Activated CD4-positive, alpha-beta T cell treated with anti-CD3 and anti-CD28 coated beads, Interleukin-2, amount 50 U/mL, for 16 hours (primary cell): ENCODE data around the gene MICALL2.

Source experiments
- DNase-seq: peaks from one replicate; pipeline ENCODE4 v3.0.0-alpha.2; 2020

Gene MICALL2

DNA sequence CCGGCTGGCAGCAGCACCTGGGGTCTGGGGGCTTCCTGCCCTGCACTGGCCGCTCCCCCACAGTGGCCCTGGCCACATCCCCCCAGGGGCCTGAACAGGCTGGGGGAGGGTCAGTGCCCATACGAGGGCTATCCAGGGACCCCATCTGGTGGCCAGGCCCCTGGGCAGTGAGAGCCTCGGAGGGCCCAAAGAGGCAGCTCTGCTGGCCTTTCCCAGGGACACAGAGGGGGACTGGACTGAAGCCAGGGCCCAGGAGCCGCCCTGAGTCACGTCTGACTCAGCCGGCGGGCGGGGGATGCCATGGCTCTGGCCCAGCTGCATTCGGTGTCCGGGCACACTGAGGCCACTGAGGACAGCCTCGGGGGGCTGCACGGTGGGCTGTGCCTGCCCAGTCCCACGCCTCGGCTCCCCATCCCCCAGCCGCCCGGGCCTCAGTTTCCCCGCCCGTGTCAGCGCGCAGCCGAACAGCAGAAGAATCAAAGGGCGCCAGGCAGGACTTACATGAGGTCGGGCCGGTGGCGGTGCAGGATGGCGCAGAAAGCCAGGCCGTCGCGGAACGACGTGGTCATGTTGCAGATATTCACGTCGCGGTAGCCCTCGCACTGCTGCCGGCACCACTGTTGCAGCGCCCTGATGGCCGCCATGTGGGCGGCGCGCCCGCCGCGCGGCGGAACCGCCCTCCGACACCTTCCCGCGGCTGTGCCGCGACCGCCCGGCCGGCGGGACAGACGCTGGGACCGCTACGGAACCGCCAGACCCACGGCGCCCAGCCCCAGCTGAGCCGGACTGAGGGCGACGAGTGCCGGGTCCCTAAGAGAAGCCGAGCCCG lies at the start of gene MICALL2:
MICALL2 (minus strand) TSS at position 788 of the 829 bp plus-strand sequence; CDS start at position 644, 144 bp downstream.
- no peak for DNase-seq

DNA sequence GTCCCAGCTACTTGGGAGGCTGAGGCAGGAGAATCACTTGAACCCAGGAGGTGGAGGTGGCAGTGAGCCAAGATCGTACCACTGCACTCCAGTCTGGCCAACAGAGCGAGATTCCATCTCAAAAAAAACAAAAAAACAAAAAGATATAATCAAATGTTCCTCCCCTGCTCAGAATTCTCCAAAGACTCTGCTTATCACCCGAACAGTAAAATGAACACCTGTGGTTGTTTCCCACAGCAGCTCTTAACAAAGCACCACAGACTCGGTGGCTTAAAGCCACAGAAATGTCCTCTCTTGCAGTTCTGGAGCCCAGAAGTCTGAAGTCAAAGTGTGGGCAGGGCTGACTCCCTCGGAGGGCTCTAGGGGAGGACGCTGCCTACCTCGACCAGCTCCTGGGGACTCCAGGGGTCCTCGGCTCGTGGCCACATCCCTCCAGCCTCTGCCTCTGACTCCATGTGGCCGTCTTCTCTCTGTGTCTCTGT lies 49.0 kb upstream of the MICALL2 start:
- no peak for DNase-seq

- DNase-seq: no peak
Measured at GRCh38 chr7:1505731-1506550, 46.7 kb upstream of the MICALL2 start.

DNA sequence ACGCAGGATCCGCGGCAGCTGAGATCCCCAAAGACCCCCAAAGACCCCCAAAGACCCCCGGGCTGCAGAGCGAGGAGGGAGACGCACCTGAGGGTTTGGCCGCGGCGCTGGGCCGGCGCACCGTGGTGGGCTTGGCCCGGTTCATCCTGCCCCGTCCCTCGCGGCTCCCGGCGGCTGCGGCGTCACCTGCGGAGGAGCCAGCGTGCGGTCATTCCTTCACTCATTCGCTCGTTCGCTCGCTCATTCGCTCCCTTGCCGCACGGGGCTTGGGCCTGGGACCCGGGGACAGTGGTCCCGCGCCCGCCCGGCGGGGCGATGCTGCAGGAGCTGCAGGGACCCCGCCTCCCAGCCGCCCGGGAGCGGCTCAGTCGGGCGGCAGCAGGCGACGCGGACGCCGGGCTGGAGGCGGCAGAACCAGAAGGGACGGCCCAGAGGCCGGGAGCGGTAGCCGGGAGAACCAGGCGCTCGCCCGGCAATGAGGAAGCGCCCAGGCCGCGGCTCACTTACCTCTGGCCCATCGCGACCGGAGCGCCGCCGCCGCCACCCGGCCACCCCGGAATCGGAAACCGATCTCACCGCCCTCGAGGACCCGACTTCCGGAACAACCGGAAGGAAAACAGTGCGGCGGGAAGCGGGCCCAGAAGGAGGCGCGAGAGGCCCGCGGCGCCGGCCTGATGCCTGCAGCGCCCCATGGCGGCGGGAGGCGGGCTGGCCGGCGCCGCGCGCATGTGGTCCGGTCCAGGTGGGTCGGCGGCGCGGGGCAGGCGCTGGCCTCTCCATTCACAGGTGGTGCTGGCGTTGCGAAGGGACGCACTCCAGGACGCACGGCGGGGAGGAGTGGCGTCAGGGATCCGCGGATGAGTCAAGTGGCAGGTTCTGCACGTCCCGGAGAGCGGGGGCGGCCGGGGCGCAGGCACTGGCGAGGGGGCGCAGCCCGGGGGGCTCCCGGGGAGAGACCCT lies 44.8 kb upstream of the MICALL2 start, which contains the start of gene INTS1:
INTS1 (minus strand) TSS at position 574 of the 960 bp plus-strand sequence; CDS start at position 145, 429 bp downstream.
- DNase-seq: peak; percentile 94

- no peak for DNase-seq
Measured at GRCh38 chr7:1503390-1503789, 44.1 kb upstream of the MICALL2 start.

GRCh38 chr7:1502845-1503244 lies 43.6 kb upstream of the MICALL2 start:
- DNase-seq: no peak

GRCh38 chr7:1501487-1502270 lies 42.4 kb upstream of the MICALL2 start:
- DNase-seq: no peak

DNA sequence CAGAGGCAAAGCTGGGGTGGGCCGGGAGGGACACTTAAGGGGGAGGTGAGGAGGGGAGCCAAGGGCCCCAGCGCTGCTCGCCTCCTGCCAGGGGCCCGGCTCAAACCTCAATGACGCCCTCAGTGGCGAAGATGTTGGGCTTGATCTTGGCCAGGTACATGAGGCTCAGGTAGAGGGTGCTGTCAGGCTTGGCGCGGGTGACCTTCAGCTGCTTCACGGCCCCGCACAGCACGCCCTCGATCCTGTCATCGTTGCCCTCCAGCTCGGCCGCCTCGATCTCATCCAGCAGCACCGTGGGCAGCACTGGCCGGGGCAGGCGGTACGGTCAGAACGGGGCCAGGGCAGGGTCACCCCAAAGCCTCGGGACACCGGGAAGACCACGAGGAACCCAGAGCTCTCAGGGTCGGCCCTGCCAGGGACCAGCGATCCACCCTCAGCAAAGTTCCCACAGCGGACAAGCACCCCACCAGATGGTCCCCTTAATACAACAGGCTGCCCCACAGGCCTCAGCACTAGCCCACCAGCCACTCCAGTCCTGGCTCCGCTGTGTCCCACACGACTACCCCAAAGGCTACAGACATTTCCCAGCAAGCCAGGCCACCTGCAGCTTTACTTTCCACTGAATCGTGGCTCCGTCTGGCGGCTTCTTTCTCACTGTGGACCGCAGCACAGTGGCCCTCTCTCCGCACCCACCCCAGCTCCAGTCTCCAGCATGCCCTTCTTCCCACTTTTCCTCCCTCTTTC lies 41.0 kb upstream of the MICALL2 start:
- DNase-seq: no peak

DNA sequence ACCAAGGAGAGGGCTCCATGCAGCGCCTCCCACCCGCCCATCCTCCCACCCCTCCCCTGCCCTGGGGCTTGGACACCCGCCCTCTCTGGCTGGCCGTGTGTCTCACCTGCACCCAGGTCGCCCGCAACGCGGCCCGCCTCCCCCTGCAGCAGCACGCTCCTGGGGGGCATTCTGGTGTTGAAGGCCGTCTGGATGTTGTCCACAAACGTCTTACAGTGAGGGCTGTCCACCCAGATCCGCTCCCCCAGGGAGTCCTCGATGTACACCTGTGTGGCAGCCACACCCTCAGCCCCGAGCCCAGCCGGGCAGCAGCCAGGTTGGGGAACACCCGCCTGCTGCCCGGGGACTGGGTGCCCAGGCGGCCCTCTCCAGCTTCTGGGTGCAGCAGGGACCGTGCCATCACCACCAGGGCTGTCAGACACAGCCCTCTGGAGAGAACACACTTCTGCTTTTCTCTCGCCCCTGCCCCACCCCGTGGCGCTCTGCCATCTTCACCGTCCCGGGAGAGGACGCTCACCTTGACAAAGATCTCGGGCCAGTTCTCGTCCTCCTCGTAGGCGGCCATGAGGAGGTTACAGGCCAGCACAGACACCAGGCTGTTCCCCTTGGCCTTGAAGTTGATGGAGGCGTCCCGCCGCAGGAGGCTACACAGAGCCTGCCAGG lies 40.2 kb upstream of the MICALL2 start:
- no peak for DNase-seq

DNA sequence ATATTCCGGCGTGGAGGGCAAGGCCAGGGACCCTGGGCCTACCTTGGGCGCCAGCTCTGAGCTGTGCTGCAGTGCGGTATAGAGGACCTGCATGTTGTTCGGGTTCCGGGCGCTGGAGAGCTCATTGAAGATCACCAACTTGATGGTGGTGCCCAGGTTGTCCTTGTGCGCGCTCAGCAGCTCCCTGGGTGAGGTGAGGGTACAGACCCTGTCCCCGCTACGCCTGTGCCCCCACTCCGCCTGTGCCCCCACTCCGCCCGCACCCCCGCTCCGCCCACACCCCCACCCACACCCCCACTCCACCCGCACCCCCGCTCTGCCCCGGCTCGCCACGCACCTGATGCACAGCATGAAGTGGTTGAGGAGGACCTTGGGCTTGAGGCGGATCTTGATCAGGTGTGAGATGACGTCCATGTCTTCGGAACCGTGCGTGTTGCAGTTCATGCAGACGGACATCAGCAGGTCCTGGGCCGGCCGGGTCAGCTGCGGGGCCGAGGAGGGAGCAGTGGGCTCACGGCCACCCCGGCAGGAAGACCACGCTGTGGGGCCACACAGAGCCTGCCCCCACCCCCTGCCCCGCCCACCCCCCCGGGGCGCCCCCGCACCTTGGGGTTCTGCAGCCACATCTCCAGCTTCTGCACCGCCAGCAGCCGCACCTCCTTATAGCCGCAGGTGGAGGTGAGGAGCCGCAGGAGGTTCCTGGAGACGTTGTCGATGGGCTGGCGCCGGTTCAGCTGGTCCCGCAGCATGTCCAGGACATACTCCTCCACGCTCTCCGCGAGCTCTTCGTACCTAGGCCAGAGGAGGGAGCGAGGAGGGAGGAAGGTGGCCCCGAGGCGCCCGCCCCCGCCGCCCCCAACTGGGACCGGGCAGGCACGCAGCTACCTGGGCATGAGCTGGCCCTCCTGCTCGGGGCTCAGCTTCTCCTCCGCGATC lies 39.4 kb upstream of the MICALL2 start:
- no peak for DNase-seq

DNA sequence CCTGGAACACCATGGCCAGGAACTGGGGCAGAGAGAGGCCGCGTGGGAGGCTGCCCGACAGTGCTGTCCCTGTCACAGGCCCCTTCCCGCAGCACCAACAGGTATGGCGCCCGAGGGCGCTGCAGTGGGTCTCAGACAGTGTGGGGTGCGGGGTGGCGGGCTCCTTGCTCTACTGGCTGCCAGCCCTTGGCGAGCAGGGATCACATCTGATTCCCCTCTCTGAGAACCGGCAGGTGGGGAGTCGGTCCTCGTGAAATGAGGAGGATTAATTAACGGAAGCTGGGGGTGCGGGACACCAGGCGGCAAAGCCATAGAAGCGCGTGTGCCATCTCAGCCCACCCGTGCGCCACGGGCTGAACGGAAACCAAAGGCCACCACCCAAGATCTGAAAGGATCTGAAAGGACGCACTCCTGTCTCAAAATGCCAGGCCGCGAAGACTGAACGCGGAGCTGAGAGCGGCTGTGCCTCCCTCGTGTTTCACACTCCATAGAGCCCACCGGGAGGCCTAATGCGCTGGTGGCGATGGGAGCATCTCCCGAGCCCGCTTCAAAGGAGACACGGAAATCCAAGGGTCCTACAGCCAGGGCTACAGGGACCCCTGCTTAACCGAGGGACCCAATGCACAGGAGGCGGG lies 38.1 kb upstream of the MICALL2 start:
- no peak for DNase-seq

GRCh38 chr7:1496531-1497292 lies 37.4 kb upstream of the MICALL2 start:
- DNase-seq: no peak

- no peak for DNase-seq
Measured at GRCh38 chr7:1495564-1496242, 36.4 kb upstream of the MICALL2 start.

- DNase-seq: no peak
Measured at GRCh38 chr7:1494866-1495563, 35.7 kb upstream of the MICALL2 start.

DNA sequence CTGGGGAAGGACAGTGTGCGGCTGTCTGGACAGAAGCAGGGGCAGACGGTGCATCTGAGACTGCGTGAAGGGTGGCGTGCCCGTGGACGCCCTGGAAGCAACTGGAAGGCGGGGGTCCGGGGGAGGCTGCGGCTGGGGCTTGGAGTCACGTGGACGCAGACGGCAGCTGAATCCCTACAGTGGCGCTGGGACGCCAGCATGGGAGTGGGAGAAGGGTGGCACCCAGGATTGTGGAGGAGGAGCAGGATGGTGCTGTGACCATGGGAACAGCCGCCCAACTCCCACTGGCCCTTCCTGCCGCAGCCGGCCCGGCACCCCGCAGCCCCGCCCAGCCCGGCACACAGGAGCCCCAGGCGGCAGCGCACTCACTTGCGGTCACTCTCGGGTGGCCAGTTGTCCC lies 35.2 kb upstream of the MICALL2 start:
- no peak for DNase-seq

DNA sequence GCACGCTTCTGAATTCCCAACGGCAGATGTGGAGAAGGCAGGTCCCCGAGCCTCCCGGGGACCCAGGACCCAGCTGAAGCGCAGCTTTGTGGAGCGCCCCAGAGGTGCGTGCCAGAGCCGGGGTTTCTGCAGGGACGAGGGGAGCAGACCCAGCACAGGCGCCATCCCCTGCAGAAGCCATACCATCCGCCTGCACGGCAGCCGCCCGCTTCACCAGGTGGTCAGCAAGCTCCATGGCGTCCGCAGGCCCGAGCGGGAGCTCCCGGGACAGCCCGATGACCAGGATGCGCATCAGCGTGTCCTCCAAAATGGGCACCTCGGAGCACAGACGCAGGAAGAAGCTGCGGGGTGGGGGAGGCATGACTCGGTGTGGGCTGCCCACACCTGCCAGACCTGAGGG lies 34.3 kb upstream of the MICALL2 start:
- no peak for DNase-seq

DNA sequence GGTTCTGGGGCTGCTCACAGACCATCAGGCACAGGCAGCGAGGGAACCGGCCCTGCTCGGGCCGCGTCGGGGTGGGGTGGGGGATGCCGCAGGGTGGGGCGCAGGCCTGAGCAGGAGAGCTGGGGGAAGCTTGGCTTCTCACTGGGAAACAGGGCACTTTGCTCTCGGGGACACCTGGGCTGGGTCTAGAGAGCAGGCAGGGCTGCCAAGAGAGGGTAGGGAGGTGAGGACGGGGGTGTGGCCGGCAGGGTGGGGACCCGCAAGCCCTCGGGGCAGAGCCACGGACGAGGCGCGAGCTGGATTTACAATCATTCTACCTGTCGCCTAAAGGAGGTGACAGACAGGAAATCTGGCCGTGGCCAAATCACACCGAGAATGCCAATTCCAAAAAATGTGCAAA lies 33.9 kb upstream of the MICALL2 start:
- no peak for DNase-seq
